Measurements from ENCODE around the gene LY6G6D. TPM values are rescaled to one million over a fixed set of nuclear protein-coding genes. Genes with fewer than 3 reads are reported as not detected.
A peak's percentile ranks its signal among the peaks of the same experiment; 100 is the strongest.

LY6G6D gene
- total RNA-seq, 1 donor from 2014 or later = not detected

GRCh38 chr6:31730631-31731086, 15.5 kb downstream of the LY6G6D start:
- intact Hi-C loops (cut with micrococcal nuclease) = loop anchor here (10.0 kb wide), 1 partner anchor 236 kb away; the partner anchor contains the start of gene MICB
- no peak for TF ChIP-seq CTCF (IDR thresholded peaks at IDR 0.05)
- peaks cover 73% of the 10 kb centered on the region for H3K36me3 Mint-ChIP-seq (ENCODE audit: low read depth)

GRCh38 chr6:31732029-31732428, 16.9 kb downstream of the LY6G6D start:
- Mint-ChIP-seq H3K4me3 (no peak overlapping the region), H3K9me3 (no peaks in the 10 kb centered on the region), H3K4me1 (peaks cover 69% of the 10 kb centered on the region), H3K36me3 (ENCODE audit: low read depth) (peaks cover 66% of the 10 kb centered on the region), H3K27ac (peak overlapping the region; percentile 24), H3K27me3 (no peaks in the 10 kb centered on the region)
- POLR2A ChIA-PET = interaction anchor here (1.1 to 4.7 kb wide), 2 partner anchors 74 to 131 kb away, joined by 3 to 30 read pairs; partner anchors contain the start of genes LSM2 and NEU1
- ATAC-seq (ENCODE audit: low read depth) (no peak), DNase-seq (no peak)
- intact Hi-C loops (cut with micrococcal nuclease) = loop anchor here (10.0 kb wide), 1 partner anchor 237 kb away; the partner anchor contains the start of gene MICB
- CTCF ChIA-PET = interaction anchor here (0.8 to 5.9 kb wide), 2 partner anchors 37 to 98 kb away, joined by 4 to 49 read pairs; no protein-coding TSS in a partner anchor
- no peak for TF ChIP-seq CTCF (IDR thresholded peaks at IDR 0.05)

More at GRCh38 chr6:31730631-31731086, 15.5 kb downstream of the LY6G6D start:
- POLR2A ChIA-PET = interaction anchor here (0.5 to 7.7 kb wide), 17 partner anchors 8 to 183 kb away, joined by 3 to 131 read pairs (median 11); partner anchors contain the start of genes ABHD16A, BAG6, CLIC1 and HSPA1A
- H3K27me3 Mint-ChIP-seq = no peaks in the 10 kb centered on the region
- H3K4me3 Mint-ChIP-seq = peak overlapping the region; percentile 97
- ATAC-seq (ENCODE audit: low read depth) = no peak
- CTCF ChIA-PET = interaction anchor here (1.0 to 5.9 kb wide), 7 partner anchors 19 to 100 kb away, joined by 4 to 49 read pairs (median 9); partner anchors contain the start of genes HSPA1A, HSPA1B, HSPA1L and LSM2
- no peak for DNase-seq
- no peaks in the 10 kb centered on the region for H3K9me3 Mint-ChIP-seq
- H3K27ac Mint-ChIP-seq = peak overlapping the region; percentile 92
- H3K4me1 Mint-ChIP-seq = peaks cover 74% of the 10 kb centered on the region

GRCh38 chr6:31733734-31734133, 18.6 kb downstream of the LY6G6D start:
- Mint-ChIP-seq H3K4me1 (peaks cover 69% of the 10 kb centered on the region), H3K36me3 (ENCODE audit: low read depth) (peaks cover 60% of the 10 kb centered on the region), H3K27me3 (no peaks in the 10 kb centered on the region), H3K27ac (peak overlapping the region; percentile 94), H3K9me3 (no peaks in the 10 kb centered on the region), H3K4me3 (peak overlapping the region; percentile 92)
- TF ChIP-seq CTCF (IDR thresholded peaks at IDR 0.05) = no peak
- ATAC-seq (ENCODE audit: low read depth) (no peak), DNase-seq (no peak)
- intact Hi-C loops (cut with micrococcal nuclease) = loop anchor here (10.0 kb wide), 1 partner anchor 239 kb away; the partner anchor contains the start of gene MICB
- POLR2A ChIA-PET = interaction anchor here (1.3 to 1.4 kb wide), 2 partner anchors 31 to 81 kb away, joined by 6 read pairs; partner anchors contain the start of genes ABHD16A, HSPA1A and HSPA1L
- CTCF ChIA-PET = interaction anchor here (2.8 kb wide), 1 partner anchor 96 kb away, joined by 9 read pairs; no protein-coding TSS in a partner anchor

GRCh38 chr6:31734247-31734820, 19.2 kb downstream of the LY6G6D start:
- H3K4me1 Mint-ChIP-seq = peaks cover 69% of the 10 kb centered on the region
- CTCF ChIA-PET = interaction anchor here (2.8 kb wide), 1 partner anchor 96 kb away, joined by 9 read pairs; no protein-coding TSS in a partner anchor
- H3K27ac Mint-ChIP-seq = peak overlapping the region; percentile 94
- H3K27me3 Mint-ChIP-seq = no peaks in the 10 kb centered on the region
- POLR2A ChIA-PET = interaction anchor here (0.5 to 7.5 kb wide), 14 partner anchors 26 to 1567 kb away, joined by 3 to 103 read pairs (median 5); partner anchors contain the start of genes ABCF1, ABHD16A, BAG6 and LSM2
- no peak for DNase-seq
- intact Hi-C loops (cut with micrococcal nuclease) = loop anchor here (10.0 kb wide), 1 partner anchor 240 kb away; the partner anchor contains the start of gene MICB
- H3K9me3 Mint-ChIP-seq = no peaks in the 10 kb centered on the region
- peak overlapping the region; percentile 92 for H3K4me3 Mint-ChIP-seq
- TF ChIP-seq CTCF (IDR thresholded peaks at IDR 0.05) = no peak
- peaks cover 58% of the 10 kb centered on the region for H3K36me3 Mint-ChIP-seq (ENCODE audit: low read depth)
- no peak for ATAC-seq (ENCODE audit: low read depth)
